SU-DHL-6 (cell line): ENCODE data around the gene PPDPF.

Experiments
- H2AFZ ChIP-seq: fragments of 200-600 bp; sonication (generic); 2 replicates; pipeline ENCODE4 v1.6.1; 2014; ENCODE audit warnings: low read depth, mild to moderate bottlenecking, moderate library complexity, mixed read lengths, antibody characterized with exemption, low read length; ENCODE audit not compliant: severe bottlenecking
- H3F3A ChIP-seq: fragments of 200-600 bp; shearing (Covaris generic); 2 replicates; pipeline ENCODE4 v1.6.0; 2016; ENCODE audit warnings: antibody characterized with exemption, mild to moderate bottlenecking; ENCODE audit not compliant: insufficient read depth
- H3K27ac ChIP-seq: fragments of 200-600 bp; sonication (generic); 2 replicates; pipeline ENCODE4 v1.5.1; 2016; ENCODE audit warnings: low read depth, mild to moderate bottlenecking, low read length, moderate library complexity, mixed read lengths
- H3K27me3 ChIP-seq: fragments of 200-600 bp; sonication (generic), shearing (Covaris generic); 2 replicates; pipeline ENCODE4 v1.6.0; 2014; ENCODE audit warnings: mild to moderate bottlenecking, low read length
- H3K36me3 ChIP-seq: fragments of 200-600 bp; sonication (generic); 2 replicates; pipeline ENCODE4 v1.6.1; 2014; ENCODE audit warnings: mild to moderate bottlenecking, low read length, mixed read lengths
- H3K4me2 ChIP-seq: fragments of 300-600, 200-600 bp; shearing (Covaris generic), sonication (generic); 2 replicates; pipeline ENCODE4 v1.6.0; 2014; ENCODE audit warnings: low read length, low read depth, mild to moderate bottlenecking; ENCODE audit not compliant: poor library complexity, severe bottlenecking
- H3K4me3 ChIP-seq: fragments of 200-600 bp; sonication (generic); 2 replicates; pipeline ENCODE4 v1.5.1; 2014; ENCODE audit warnings: antibody characterized with exemption, low read length, mild to moderate bottlenecking, mixed read lengths; ENCODE audit not compliant: insufficient read depth, poor library complexity, severe bottlenecking
- H3K79me2 ChIP-seq: fragments of 200-600 bp; sonication (generic); 2 replicates; pipeline ENCODE4 v1.6.1; 2014; ENCODE audit warnings: mild to moderate bottlenecking, low read length, moderate library complexity; ENCODE audit not compliant: insufficient read depth
- H3K9ac ChIP-seq: fragments of 200-600 bp; sonication (generic); 2 replicates; pipeline ENCODE4 v1.7.0; 2014; ENCODE audit warnings: mild to moderate bottlenecking, low read length
- H3K9me2 ChIP-seq: fragments of 200-600 bp; sonication (generic); replicated peaks from 2 replicates; pipeline ENCODE4 v1.6.1; 2014; ENCODE audit warnings: low read length; ENCODE audit not compliant: insufficient read depth
- H3K9me3 ChIP-seq: fragments of 200-600 bp; sonication (generic); 2 replicates; pipeline ENCODE4 v1.6.1; 2014; ENCODE audit warnings: low read length, mixed read lengths; ENCODE audit not compliant: insufficient read depth
- H4K20me1 ChIP-seq: fragments of 200-600 bp; sonication (generic); 2 replicates; pipeline ENCODE4 v1.6.1; 2014; ENCODE audit warnings: low read depth, mild to moderate bottlenecking, antibody characterized with exemption, low read length, moderate library complexity, mixed read lengths
- CTCF ChIP-seq: fragments of 200-600 bp; sonication (generic); IDR thresholded peaks from one replicate; pipeline ENCODE4 v1.5.1; 2017; ENCODE audit warnings: antibody characterized with exemption, mild to moderate bottlenecking, low read length, moderate library complexity; ENCODE audit not compliant: insufficient read depth, poor library complexity, severe bottlenecking
- EZH2phosphoT487 ChIP-seq: fragments of 200-600 bp; sonication (generic), shearing (Covaris generic); conservative IDR thresholded peaks from 2 replicates; pipeline ENCODE4 v1.6.1; 2018; ENCODE audit warnings: mild to moderate bottlenecking, antibody characterized with exemption, low read length, moderate library complexity, mixed read lengths

The PPDPF gene

DNA sequence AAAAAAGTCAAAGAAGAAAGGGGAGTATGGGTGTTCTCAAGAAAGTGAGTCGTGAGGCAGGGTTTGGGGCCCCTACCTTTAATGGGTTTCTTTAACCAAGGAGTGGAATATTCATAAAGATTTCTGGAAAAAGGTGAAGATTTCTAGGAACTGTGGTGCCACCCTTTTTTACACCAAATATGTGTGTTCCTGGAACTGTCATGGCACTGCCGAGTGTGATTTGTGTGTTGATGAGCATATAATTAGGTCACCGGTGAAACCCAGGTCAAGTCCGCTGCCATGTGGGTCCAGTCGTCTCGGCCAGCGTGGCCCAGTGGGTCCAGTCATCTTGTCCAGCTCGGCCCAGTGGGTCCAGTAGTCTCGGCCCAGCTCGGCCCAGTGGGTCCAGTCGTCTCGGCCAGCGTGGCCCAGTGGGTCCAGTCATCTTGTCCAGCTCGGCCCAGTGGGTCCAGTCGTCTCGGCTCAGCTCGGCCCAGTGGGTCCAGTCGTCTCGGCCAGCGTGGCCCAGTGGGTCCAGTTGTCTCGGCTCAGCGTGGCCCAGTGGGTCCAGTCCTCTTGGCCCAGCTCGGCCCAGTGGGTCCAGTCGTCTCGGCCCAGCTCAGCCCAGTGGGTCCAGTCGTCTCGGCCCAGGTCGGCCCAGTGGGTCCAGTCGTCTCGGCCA lies 13.4 kb upstream of the PPDPF start:
- no peak overlapping the region for H3K4me2 ChIP-seq
- H3K9ac ChIP-seq = no peak overlapping the region
- H3K27ac ChIP-seq = no peak overlapping the region
- H2AFZ ChIP-seq = no peak overlapping the region
- no peaks in the 10 kb centered on the region for H3K9me2 ChIP-seq
- H3F3A ChIP-seq = no peaks in the 10 kb centered on the region
- no peaks in the 10 kb centered on the region for H4K20me1 ChIP-seq
- H3K36me3 ChIP-seq = no peaks in the 10 kb centered on the region
- no peaks in the 10 kb centered on the region for H3K27me3 ChIP-seq
- H3K4me3 ChIP-seq = no peak overlapping the region
- H3K9me3 ChIP-seq = no peaks in the 10 kb centered on the region
- no peaks in the 10 kb centered on the region for H3K79me2 ChIP-seq
- TF ChIP-seq CTCF = no peak
- no peak for TF ChIP-seq EZH2phosphoT487

DNA sequence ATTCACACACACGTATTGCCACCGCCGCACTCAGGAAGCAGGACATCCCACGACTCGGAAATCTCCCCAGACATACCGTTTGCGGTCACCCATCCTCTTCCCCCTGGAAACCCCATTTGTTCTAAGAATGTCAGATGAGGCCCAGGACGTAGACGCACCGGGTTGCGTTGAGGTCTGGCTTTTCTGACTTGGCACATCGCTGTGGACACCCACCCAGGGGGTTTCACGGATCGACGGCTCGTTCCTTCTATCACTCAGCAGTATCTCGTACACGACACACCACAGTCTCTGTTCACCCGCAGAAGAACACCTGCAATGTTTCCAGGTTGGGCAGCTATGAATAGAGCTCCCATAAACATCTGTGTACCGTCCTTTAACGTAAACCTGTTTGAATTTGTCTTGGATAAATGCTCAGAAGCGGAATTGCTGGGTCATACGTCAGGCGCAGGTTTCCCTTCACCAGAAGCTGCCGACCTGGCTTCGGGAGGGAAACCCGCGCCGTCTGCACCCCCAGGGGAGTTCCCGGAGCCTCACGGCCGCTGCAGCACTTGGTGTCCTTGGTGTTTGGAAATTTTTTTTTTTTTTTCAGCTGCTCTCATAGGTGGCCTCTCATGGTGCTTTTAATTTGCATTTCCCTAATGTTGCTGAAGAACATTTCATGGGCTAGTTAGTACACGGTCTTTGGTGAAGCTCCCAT lies 12.3 kb upstream of the PPDPF start:
- H3K9me2 ChIP-seq = no peaks in the 10 kb centered on the region
- H3K9me3 ChIP-seq = no peaks in the 10 kb centered on the region
- no peaks in the 10 kb centered on the region for H3K79me2 ChIP-seq
- H3K27me3 ChIP-seq = no peaks in the 10 kb centered on the region
- no peak overlapping the region for H2AFZ ChIP-seq
- no peak overlapping the region for H3K4me3 ChIP-seq
- no peaks in the 10 kb centered on the region for H3K36me3 ChIP-seq
- no peak overlapping the region for H3K4me2 ChIP-seq
- TF ChIP-seq EZH2phosphoT487 = no peak
- TF ChIP-seq CTCF = no peak
- no peaks in the 10 kb centered on the region for H4K20me1 ChIP-seq
- H3F3A ChIP-seq = no peaks in the 10 kb centered on the region
- H3K9ac ChIP-seq = no peak overlapping the region
- H3K27ac ChIP-seq = no peak overlapping the region

DNA sequence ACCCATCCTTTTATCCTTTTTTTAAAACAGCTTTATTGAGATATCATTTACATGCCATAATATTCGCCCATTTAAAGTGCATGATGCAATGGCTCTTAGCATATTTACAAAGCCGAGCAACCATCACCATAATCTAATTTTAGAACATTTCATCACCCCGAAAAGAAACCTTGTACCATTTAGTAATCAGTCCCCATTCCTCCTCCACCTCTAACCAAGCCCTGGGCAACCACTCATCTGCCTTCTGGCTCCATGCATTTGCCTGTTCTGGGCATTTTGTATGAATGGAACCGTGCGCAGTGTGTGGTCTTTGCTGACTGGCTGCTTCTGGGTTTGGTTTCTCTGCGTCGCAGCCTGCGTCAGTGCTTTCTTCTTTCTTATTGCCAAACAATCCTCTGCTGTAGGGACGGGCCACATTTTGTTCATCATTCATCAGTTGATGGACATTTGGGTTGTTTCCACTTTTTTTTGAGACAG lies 11.4 kb upstream of the PPDPF start:
- H3K9me2 ChIP-seq = no peaks in the 10 kb centered on the region
- no peaks in the 10 kb centered on the region for H3K79me2 ChIP-seq
- H3K4me2 ChIP-seq = no peak overlapping the region
- H3K9me3 ChIP-seq = no peaks in the 10 kb centered on the region
- H3K27me3 ChIP-seq = no peaks in the 10 kb centered on the region
- no peaks in the 10 kb centered on the region for H3K36me3 ChIP-seq
- no peak overlapping the region for H2AFZ ChIP-seq
- no peaks in the 10 kb centered on the region for H3F3A ChIP-seq
- H3K9ac ChIP-seq = no peak overlapping the region
- TF ChIP-seq CTCF (no peak), EZH2phosphoT487 (no peak)
- H4K20me1 ChIP-seq = no peaks in the 10 kb centered on the region
- no peak overlapping the region for H3K4me3 ChIP-seq
- H3K27ac ChIP-seq = no peak overlapping the region
